HG02943 (cell line): ENCODE results near the gene IFNB1.
A peak's percentile ranks its signal among the peaks of the same experiment; 100 is the strongest.

ENCODE experiments used
- ATAC-seq: cut with Tn5 transposase; IDR thresholded peaks from one replicate; pipeline ENCODE4 v1.9.1; 2021; ENCODE audit warnings: mild to moderate bottlenecking, low read depth, moderate library complexity; ENCODE audit not compliant: unreplicated experiment

Gene IFNB1

GRCh38 chr9:21077781-21078180, at the start of gene IFNB1:
Gene IFNB1 (minus strand): TSS chr9:21077942. CDS start chr9:21077869, 73 bp downstream.
- ATAC-seq: no peak

DNA sequence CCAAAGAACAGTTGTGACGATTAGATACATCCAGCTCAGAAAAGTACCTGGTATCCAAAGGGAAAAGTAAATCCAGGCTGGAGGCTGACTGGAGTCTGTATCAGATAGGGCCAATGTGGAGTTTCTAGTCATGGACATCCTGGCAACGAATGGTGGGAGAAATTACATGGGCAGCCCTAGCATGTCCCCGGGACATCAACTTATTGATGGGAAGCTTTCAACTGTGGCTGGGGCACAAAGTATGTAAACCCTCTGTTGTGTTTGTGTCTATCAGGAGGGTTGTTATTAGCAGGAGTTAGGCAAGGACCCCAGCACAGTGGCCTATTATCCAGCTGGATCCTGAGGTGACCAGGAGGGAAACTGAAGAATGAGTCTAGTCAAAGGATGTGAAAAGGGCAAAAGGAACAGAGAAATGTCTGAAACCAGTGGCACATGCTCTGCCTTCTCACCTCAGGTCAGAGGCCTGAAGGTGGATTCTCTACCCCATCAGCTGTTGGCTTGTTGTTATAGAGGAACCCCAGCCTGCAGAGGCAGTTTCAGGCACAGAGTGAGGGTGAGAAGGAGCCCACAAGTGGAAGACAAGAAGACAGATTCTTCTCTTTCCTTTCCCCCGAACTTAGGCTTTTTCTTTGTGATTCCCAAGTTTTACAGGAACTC, 44.0 kb upstream of the IFNB1 start:
- ATAC-seq: peak; percentile 95

DNA sequence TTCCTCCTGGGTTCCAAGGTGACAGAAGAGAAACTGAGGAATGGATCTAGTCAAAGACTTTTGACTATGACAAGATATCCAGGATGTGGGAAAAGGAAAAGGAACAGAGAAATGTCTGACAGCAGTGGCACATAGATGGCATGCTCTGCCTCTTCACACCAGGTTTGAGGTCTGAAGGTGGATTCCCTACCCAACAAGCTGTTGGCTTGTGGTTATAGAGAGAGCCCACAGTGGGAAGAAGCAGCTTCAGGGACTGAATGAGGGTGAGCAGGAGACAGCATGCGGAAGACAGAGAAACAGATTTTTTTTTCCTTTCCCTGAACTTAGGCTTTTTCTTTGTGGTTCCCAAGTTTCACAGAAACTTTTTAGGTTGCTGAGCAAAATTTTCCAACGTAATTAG, 43.3 kb upstream of the IFNB1 start:
- ATAC-seq: no peak

GRCh38 chr9:21119093-21119770, 41.5 kb upstream of the IFNB1 start:
- no peak for ATAC-seq

DNA sequence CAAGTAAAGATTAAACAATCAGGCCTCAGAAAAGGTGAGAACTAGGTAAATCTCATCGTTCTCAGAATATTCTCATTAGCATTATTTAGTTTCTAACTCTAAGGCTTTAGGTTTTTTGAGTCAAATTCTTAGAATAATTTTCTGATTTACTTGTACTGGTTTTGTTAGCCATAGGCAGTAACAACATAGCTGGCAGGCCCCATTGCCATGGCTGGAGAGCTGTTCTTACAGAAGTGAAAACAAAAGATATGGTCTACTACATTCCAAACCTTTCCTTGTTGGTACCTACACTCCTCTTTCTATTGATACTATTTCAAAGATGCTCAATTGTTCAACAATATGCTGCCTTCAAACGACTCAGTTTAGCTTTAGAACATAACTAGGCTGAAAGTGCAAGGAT, 36.6 kb upstream of the IFNB1 start:
- ATAC-seq: no peak

DNA sequence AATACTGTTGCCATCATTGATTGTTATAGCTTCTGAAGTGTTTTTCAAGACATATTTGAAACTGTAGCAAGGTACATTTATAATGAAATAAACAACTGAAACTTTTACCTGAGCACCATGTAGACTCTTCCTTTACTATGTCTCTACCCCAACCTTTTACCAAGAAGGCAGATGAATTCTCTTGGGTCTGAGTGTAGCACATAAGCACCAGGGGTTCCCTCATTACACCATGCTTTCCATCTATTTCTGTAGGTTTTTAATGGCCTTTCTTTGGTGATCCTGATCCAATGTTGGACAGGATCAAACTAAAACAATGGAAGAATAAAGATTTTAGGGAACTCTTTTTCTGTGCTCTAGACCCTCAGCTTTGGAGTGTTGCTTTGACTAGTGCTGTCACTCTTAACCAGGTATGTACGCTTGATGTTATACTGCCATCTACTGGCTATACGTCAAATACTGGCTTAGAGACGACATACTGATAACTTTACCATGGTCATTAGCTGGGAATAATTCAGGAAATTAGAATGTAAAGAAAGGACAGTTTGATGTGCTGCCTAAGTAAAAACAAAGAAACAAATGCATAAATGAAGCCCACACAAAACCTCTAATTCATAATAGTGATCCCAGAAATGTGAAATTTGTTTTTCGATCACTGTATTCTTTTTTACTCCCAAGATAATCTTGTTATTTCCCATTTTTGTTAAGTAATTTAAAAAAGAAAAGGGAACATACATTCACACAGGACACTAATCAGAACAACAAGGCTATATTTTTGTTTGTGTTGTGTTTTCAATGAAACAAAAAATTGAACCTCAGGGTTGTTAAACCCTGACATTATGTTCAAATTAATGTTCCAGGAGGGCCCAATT, 33.2 kb upstream of the IFNB1 start:
- ATAC-seq: no peak

DNA sequence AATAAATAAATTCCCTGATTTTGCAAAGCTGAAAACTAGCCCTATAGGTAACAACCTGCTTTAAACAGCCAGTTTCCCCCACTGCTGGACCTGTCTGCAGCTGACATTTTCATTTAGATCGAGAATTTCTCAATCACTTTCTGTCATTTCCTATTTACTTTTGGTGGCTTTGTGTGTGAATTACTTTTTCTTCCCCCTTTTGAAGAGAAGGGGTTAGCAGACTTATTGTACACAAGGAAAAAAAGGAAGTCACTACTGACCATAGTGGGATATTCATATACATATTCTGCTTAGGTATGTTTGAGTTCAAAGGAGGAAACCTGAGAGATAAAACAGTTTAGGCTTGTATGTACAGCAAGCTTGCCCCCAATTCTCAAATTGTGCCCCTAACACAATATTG, 27.0 kb upstream of the IFNB1 start:
- ATAC-seq: no peak

GRCh38 chr9:21102305-21102704, 24.6 kb upstream of the IFNB1 start:
- no peak for ATAC-seq

DNA sequence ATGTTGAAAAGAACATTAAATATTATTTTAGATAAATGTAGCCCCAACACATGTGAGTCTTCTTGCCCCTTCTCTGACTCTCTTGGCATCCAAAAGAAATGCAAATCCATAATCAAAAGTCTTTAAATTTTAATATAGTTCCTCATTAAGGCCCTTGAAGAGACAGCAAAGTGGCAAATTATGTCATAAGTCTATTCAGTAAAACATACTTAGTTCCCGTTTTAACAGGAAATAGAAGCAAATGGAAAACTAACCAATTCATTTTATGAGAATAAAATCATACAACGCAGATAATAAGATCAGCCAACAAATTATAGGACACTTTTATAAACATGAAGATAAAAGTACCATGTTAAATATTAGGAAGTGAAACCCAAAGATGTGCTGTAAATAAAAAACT, 20.1 kb upstream of the IFNB1 start:
- no peak for ATAC-seq

DNA sequence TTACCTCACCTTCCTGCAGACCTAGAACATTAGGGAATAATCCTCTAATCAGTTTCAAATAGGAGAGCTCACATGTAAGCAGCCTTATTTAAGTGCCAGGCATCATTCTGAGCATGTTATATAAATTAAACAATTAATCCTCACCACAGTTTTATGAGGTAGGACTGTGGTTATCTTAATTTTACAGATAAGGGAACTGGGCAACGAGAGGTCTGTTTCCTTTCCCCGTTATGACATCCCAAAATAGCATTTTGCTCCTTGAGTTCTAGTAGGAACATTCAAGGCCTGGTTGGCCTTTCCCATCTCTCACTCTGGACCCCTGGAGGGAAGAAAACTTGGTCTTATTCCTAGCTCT, 19.1 kb upstream of the IFNB1 start:
- no peak for ATAC-seq

GRCh38 chr9:21096172-21096900, 18.6 kb upstream of the IFNB1 start:
- no peak for ATAC-seq

DNA sequence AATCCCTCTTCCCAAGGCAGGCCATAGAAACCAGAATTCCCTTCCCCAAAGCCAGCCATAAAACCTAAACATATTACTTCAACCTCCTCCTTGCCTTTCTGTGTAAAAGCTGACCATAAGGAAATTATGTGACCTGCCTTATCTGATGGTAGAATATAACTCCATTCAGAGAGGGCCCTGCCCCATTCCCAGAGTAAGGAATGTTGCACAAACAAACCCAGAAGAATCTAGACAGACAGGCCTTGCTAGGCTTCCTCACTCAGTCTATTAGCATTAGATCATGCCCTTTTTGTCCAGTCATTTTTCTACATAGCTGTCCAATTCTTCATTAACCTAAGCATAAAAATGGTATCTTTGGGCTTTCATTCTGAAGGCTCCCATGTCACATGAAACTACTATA, 17.8 kb upstream of the IFNB1 start:
- no peak for ATAC-seq

- no peak for ATAC-seq
Measured at GRCh38 chr9:21086538-21086937, 8.8 kb upstream of the IFNB1 start.

GRCh38 chr9:21085005-21085404, 7.3 kb upstream of the IFNB1 start:
- no peak for ATAC-seq

DNA sequence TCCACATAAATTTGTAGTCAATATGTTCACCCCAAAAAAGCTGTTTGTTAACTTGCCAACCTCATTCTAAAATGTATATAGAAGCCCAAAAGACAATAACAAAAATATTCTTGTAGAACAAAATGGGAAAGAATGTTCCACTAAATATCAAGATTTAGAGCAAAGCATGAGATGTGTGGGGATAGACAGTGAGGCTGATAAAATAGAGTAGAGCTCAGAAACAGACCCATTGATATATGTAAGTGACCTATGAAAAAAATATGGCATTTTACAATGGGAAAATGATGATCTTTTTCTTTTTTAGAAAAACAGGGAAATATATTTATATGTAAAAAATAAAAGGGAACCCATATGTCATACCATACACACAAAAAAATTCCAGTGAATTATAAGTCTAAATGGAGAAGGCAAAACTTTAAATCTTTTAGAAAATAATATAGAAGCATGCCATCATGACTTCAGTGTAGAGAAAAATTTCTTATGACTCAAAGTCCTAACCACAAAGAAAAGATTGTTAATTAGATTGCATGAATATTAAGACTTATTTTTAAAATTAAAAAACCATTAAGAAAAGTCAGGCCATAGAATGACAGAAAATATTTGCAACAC, 6.6 kb upstream of the IFNB1 start:
- no peak for ATAC-seq

- ATAC-seq: no peak
Measured at GRCh38 chr9:21082671-21083070, 4.9 kb upstream of the IFNB1 start.

DNA sequence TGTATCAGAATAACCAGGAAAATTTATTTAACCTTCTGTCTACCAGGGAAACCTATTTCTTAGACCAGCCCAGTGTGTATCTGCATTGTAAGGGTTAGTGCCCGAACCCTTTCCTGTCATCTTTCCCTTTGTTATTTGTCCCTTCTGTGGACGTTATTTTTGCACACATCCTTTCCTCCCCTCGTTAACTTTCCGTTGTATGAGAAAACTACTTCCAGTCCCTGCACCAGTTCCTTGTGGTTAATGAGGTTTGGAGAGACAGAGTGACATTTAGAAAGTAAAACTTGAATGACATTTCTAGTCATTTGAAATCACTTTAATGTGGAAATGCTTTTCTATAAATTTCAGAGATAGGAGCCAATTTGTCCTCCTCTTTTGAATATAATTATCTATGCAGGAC, 4.3 kb upstream of the IFNB1 start:
- no peak for ATAC-seq

DNA sequence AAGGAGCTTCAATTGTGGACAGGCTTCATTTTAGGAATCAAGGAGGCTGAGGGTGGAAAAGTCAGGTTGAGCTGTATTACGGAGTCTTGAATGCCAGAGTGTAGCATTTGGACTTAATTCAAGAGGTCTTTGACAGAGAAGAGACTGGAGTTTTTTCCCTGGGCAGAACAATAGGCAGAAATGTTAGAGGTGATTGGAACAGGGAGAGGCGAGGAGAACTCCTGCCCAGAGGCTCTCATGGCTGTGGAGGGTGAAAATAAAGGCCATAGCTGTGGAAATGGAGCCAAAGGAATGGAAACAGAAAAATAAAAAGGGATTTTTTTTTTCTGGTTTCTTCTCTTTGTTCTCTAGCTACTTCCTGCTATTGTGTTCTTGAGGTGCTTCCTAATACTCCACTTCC, 3.7 kb upstream of the IFNB1 start:
- no peak for ATAC-seq

GRCh38 chr9:21080793-21081192, 3.1 kb upstream of the IFNB1 start:
- no peak for ATAC-seq

DNA sequence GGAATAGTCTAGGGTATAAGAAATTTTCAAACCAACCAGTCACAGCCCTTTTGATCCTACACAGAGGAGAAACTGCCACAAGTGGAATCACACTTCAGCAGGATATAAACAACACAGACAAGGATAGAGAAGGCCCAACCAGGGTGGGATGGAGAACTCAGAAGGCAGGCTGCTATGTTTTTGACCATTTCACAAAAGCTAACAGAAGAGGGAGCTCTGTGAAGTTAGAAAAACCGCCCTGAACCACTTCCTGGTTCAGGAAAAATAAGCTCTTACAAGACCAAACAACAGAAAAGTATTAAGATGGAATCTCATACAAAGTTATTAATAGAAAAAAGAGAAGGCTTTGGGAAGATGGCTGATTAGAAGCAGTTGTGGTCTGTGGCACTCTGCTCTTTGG, 960 bp upstream of the IFNB1 start:
- no peak for ATAC-seq

DNA sequence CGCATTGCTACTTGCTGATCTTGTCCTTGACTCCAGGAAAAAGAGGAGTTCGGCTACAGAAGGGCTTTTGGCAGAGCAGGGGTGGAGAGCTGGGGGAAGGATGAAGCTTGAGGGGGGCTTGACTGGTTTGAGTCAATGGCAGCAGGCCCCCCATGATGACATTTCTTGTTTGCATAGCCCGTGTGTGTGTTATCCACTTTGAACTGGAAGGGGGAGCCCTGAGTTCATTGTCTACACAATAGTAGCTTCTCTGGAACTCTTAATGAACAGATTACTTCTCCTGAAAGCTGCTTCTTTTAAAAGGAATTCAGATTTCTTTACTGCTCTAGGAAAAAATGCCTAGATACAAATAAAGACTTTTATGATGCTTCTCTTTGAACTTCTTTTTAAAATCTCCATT, 2.3 kb downstream of the IFNB1 start:
- no peak for ATAC-seq
